Skeletal muscle tissue (tissue), 4 donors: ENCODE data around the gene COL25A1. TPM values are rescaled to one million over a fixed set of nuclear protein-coding genes. Genes with fewer than 3 reads are reported as not detected.
A peak's percentile ranks its signal among the peaks of the same experiment; 100 is the strongest.

Experiments
- H3K27ac ChIP-seq: one replicate; pipeline ENCODE4 v1.7.0; 2013; ENCODE audit warnings: mild to moderate bottlenecking, low read depth, low read length, inconsistent platforms
- H3K27me3 ChIP-seq, 3 donors: one replicate each; pipeline ENCODE4 v1.7.0; 2013; ENCODE audit warnings: low read length in 3 of 3; ENCODE audit not compliant: control insufficient read depth in 3 of 3, insufficient read depth in 3 of 3
- H3K36me3 ChIP-seq, 3 donors: one replicate each; pipeline ENCODE4 v1.7.0; 2013; ENCODE audit warnings: low read length in 3 of 3; ENCODE audit not compliant: control insufficient read depth in 3 of 3, insufficient read depth in 3 of 3
- H3K4me1 ChIP-seq, 3 donors: one replicate each; pipeline ENCODE4 v1.7.0; 2013; ENCODE audit warnings: low read length in 3 of 3, mild to moderate bottlenecking in 3 of 3; ENCODE audit not compliant: control insufficient read depth in 3 of 3, insufficient read depth in 3 of 3
- H3K4me3 ChIP-seq, 3 donors: one replicate each; pipeline ENCODE4 v1.7.0; 2013; ENCODE audit warnings: low read length in 3 of 3
- H3K9ac ChIP-seq, 3 donors: one replicate each; pipeline ENCODE4 v1.7.0; 2013; ENCODE audit warnings: low read length in 3 of 3, mild to moderate bottlenecking in 3 of 3, moderate library complexity in 2 of 3, low read depth in 1 of 3
- H3K9me3 ChIP-seq, 3 donors: one replicate each; pipeline ENCODE4 v1.7.0; 2013; ENCODE audit warnings: low read length in 3 of 3; ENCODE audit not compliant: control insufficient read depth in 3 of 3
- total RNA-seq: library from RNA; depleted of rRNA; stranded (reverse); fragments of >200 nt; gene quantifications from one replicate; pipeline ENCODE4 v1.2.3, GENCODE V29; 2014
- donor health status: Osteomylitis.

COL25A1 gene
- total RNA-seq, 1 donor from 2014 or later: 3.7 TPM

DNA sequence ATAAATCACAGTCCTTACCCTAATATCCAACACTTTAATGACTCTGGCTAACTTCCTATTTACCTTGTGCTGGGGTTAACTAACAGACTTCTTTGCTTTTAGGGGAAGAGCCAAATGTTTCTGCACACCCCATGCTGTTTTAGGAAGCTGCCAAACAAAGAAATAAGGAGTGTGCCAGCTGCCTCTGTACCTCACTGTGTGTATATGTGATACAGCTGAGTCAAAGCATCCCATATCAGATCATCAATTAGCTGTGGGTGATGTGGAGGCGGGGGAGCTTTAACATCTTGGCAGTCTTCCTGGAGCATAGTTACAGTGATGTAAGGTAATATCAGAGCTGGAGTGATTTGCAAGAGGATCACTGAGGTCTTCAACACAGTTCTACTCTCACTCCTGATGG lies 95.4 kb downstream of the COL25A1 start:
- no peaks in the 10 kb centered on the region for H3K36me3 ChIP-seq
- H3K4me1 ChIP-seq: peaks cover 3 to 7% (median 6%) of the 10 kb centered on the region in 3 donors
- no peak overlapping the region for H3K4me3 ChIP-seq
- no peaks in the 10 kb centered on the region for H3K27me3 ChIP-seq
- no peak overlapping the region for H3K27ac ChIP-seq
- no peaks in the 10 kb centered on the region for H3K9me3 ChIP-seq
- no peak overlapping the region for H3K9ac ChIP-seq

DNA sequence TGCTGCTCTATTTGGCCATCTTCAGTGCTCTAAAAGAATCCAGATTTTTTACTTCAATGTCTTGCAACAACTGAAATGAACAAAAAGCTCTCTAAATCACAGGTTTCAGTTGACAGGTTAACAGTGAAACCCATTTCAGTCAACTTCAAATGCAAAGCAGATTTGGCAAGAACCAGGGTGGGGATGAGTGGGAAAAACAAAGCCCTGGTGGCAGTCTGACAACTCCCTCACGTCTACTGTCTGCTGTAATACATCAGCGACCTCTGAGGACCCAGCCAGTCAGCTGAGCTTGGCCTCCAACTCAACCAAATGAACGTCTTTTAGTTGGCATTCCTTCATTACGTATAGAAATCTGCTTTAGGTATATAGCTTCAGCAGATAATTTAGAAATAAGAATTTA lies 95.8 kb downstream of the COL25A1 start:
- Histone ChIP-seq H3K36me3 (no peaks in the 10 kb centered on the region), H3K9me3 (no peaks in the 10 kb centered on the region), H3K9ac (no peak overlapping the region), H3K27ac (no peak overlapping the region), H3K4me1 (peaks cover 3 to 7% (median 6%) of the 10 kb centered on the region in 3 donors), H3K27me3 (no peaks in the 10 kb centered on the region), H3K4me3 (no peak overlapping the region)

DNA sequence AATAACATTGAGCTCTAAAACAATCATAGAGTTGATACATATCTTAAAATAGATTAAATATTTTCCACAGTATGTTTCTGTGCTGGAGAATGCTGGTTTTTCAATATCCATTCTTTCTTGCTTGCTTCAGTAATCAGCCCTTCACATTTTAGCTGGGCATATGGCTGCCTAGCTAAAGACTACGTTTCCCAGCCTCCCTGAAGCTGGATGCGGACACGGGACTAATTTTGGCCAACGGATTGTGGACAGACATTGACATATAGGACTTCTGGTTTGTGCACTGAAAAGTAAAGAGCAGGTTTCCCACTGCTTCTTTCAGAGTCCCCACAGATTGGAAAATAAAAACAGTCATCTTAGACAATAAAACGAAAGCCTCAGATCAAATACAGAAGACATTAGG lies 97.3 kb downstream of the COL25A1 start:
- no peaks in the 10 kb centered on the region for H3K36me3 ChIP-seq
- no peaks in the 10 kb centered on the region for H3K27me3 ChIP-seq
- peaks cover 3 to 7% (median 6%) of the 10 kb centered on the region in 3 donors for H3K4me1 ChIP-seq
- H3K9ac ChIP-seq: no peak overlapping the region
- no peaks in the 10 kb centered on the region for H3K9me3 ChIP-seq
- no peak overlapping the region for H3K4me3 ChIP-seq
- no peak overlapping the region for H3K27ac ChIP-seq

DNA sequence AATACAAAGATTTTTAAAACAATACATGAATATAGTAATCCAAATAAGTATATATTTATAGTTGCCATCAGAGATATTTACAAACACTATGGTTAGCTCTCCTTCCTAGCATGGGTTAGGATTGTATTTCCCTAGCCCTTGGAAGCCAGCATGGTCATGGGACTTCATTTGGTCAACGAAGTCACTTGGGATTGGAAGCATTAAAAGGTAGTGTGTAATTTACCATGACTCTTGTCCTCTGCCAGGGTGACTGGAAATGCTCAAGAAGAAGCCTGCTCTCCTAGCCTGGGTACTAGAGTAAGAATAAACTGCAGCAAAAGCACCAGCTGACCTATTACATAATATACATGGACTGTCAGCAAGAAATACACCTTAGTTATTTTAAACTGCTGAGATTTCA lies 102.9 kb downstream of the COL25A1 start:
- Histone ChIP-seq H3K4me3 (no peak overlapping the region), H3K27me3 (no peaks in the 10 kb centered on the region), H3K36me3 (no peaks in the 10 kb centered on the region), H3K27ac (peak overlapping the region; percentile 31), H3K9ac (no peak overlapping the region), H3K9me3 (no peaks in the 10 kb centered on the region), H3K4me1 (no peaks in the 10 kb centered on the region)

DNA sequence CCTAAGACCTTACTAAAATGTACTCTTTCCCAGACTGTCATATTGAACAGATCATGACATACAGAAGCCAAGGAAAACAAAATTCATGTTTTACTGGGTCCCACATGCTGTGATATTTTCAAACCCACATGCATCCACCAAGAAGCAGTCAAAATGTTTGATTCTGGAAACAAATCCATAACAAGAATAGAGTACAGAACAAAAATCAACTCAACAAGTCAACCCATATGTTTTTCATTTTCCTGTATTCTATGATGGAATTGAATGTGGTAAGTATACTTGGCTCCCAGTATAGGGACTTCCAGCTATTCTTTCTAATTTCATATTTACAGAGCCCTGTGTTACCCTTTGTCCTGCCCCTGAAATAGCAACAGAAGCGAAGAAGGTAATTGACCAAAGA lies 106.8 kb downstream of the COL25A1 start:
- Histone ChIP-seq H3K27ac (no peak overlapping the region), H3K9me3 (no peaks in the 10 kb centered on the region), H3K4me1 (no peaks in the 10 kb centered on the region), H3K4me3 (no peak overlapping the region), H3K36me3 (no peaks in the 10 kb centered on the region), H3K27me3 (no peaks in the 10 kb centered on the region), H3K9ac (no peak overlapping the region)

DNA sequence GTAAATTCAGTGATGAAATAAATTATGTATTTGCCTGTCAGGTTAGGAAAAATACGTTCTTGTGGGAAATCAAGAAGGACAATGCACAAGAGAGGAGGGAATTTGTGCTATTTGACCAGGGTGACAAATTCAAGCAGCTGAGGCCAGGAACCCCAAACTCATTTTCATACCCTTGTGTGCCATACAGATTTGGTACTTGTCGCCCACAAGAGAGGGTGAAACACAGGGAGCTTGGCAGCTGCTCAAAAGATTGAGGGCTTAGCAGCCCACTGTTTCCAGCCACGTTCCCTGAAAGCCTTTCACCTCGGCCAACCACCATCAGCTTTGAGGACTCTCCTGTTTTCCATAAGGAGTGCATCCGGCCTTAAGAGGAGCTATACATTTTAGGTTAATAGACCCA lies 111.2 kb downstream of the COL25A1 start:
- Histone ChIP-seq H3K36me3 (no peaks in the 10 kb centered on the region), H3K9me3 (no peaks in the 10 kb centered on the region), H3K9ac (no peak overlapping the region), H3K4me1 (no peaks in the 10 kb centered on the region), H3K4me3 (no peak overlapping the region), H3K27me3 (no peaks in the 10 kb centered on the region), H3K27ac (no peak overlapping the region)

DNA sequence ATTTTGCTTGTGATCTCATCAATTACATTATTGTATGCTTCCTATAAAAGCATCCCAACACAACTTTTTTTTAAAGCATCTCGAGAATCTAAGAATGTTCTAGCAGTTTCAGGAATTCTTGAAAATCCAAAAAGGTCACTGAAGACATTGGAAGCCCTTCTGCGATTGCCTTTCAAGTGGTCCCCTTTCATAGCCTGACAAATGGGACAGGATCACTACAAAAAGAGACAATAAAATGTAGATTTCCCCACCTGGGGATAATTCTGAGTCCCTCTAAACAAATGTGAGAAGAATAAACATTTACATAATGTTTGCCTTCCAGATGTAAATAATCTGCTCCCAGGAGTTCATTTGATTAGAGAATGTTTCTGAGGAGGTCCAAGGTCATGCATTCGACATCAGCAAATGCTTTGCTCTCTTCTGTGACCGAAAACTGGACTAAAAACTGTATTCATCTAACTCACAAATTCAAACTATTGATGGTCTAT lies 116.0 kb downstream of the COL25A1 start:
- H3K4me1 ChIP-seq: peaks cover 5 to 8% (median 6%) of the 10 kb centered on the region in 3 donors
- H3K36me3 ChIP-seq: no peaks in the 10 kb centered on the region
- no peak overlapping the region for H3K4me3 ChIP-seq
- peaks cover 0 to 2% (median 0%) of the 10 kb centered on the region in 3 donors for H3K9me3 ChIP-seq
- no peak overlapping the region for H3K9ac ChIP-seq
- H3K27me3 ChIP-seq: no peaks in the 10 kb centered on the region
- no peak overlapping the region for H3K27ac ChIP-seq

DNA sequence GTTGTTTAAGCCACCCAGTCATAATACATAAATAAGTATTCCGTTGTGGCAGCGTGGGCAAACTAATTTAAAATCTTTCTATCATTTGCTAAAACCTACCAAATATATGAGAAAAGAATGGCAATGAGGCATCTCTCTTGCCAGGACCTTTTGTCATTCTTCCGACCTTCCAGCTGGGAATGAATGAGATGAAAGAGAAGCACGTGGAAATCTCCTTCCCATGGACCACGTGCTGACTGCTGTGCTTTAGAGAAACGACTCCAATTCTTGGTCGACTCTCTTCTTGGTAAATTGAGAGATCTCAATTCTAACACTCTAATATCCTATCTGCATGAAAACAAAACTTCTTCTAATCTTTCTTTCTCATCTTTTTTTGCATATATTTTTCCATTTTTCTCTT lies 116.5 kb downstream of the COL25A1 start:
- Histone ChIP-seq H3K9me3 (peaks cover 0 to 2% (median 0%) of the 10 kb centered on the region in 3 donors), H3K36me3 (no peaks in the 10 kb centered on the region), H3K4me1 (peaks cover 5 to 8% (median 6%) of the 10 kb centered on the region in 3 donors), H3K27ac (no peak overlapping the region), H3K27me3 (no peaks in the 10 kb centered on the region), H3K4me3 (no peak overlapping the region), H3K9ac (no peak overlapping the region)

DNA sequence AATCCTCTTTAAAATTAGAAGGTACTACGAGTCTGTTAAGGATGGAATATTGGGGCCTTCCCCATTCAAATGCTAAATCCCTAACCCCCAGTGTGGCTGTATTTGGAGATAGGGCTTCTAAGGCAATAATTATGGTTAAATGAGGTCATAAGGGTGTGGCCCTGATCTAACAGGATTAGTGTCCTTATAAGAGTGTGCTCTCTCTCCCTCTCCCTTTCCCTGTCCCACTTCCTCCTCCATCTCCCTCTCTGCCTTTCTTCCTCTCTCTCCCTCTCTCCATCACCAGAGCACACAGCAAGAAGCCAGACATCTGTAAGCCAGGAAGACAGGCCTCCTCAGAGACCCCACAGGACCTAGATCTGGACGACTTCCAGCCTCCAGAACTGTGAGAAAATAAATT lies 116.9 kb downstream of the COL25A1 start:
- peak overlapping the region; percentile 54 for H3K27ac ChIP-seq
- no peaks in the 10 kb centered on the region for H3K27me3 ChIP-seq

DNA sequence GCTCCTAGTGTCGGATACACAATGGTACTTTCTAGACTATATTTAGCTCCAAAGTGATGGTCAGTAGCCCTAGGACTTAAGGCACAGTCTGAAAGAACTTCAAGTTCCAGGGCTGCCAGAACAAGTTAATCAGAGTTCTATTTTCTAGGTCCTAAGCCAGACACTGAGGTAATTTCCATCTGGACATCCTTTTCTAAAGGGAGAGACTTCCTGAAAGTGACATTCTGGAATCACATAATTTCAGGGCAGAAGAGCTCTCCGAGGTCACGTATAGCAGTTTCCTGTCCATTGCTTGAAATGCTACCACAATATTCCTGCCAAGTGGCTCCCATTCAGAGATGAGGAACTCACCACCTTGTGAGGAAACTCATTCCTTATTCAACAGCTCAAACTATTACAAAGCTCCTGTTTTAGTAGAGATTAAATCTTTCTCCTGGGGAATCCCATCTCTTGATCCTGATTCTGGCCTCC lies 117.9 kb downstream of the COL25A1 start:
- H3K4me1 ChIP-seq: peaks cover 5 to 8% (median 6%) of the 10 kb centered on the region in 3 donors
- H3K9me3 ChIP-seq: peaks cover 0 to 2% (median 0%) of the 10 kb centered on the region in 3 donors
- no peaks in the 10 kb centered on the region for H3K27me3 ChIP-seq
- H3K27ac ChIP-seq: peak overlapping the region; percentile 54
- H3K9ac ChIP-seq: no peak overlapping the region
- H3K36me3 ChIP-seq: no peaks in the 10 kb centered on the region
- H3K4me3 ChIP-seq: no peak overlapping the region

More for the DNA sequence above, 116.9 kb downstream of the COL25A1 start:
- no peak overlapping the region for H3K4me3 ChIP-seq
- no peak overlapping the region for H3K9ac ChIP-seq
- no peaks in the 10 kb centered on the region for H3K36me3 ChIP-seq
- H3K9me3 ChIP-seq: peaks cover 0 to 2% (median 0%) of the 10 kb centered on the region in 3 donors
- peaks cover 5 to 8% (median 6%) of the 10 kb centered on the region in 3 donors for H3K4me1 ChIP-seq
